ENCODE measurements around the gene CAMSAP3. TPM values are rescaled to one million over a fixed set of nuclear protein-coding genes. Genes with fewer than 3 reads are reported as not detected.
"Not testable (repeated sequence)": the region's sequence is repeated elsewhere in the genome, so short reads cannot be mapped to it uniquely, and the experiment has no call there.

Gene CAMSAP3
- total RNA-seq, 2 donors from 2014 or later, result 0.85 TPM; not detected in 1

- TF ChIP-seq CTCF (IDR thresholded peaks at IDR 0.05), result no peak
- Histone ChIP-seq H3K36me3 (peaks cover 14% of the 10 kb centered on the region), H3K4me1 (ENCODE audit: control insufficient read depth in 1 of 2, low read depth in 2 of 2) (no peaks in the 10 kb centered on the region), H3K27ac (no peak overlapping the region), H3K27me3 (replicated peaks; ENCODE audit: insufficient read depth) (no peaks in the 10 kb centered on the region), H3K9me3 (no peaks in the 10 kb centered on the region), H3K4me3 (no peak overlapping the region)
- ATAC-seq (ENCODE audit: insufficient number of reproducible peaks, low FRiP score, low read depth), result no peak
- DNase-seq (ENCODE audit: low spot score), result no peak
These were observed 30.8 kb upstream of the CAMSAP3 start for GRCh38 chr19:7564866-7565265.

- no peak overlapping the region for H3K4me3 ChIP-seq
- TF ChIP-seq CTCF (IDR thresholded peaks at IDR 0.05), result no peak
- H3K27ac ChIP-seq, result no peak overlapping the region
- H3K9me3 ChIP-seq, result no peaks in the 10 kb centered on the region
- no peaks in the 10 kb centered on the region for H3K4me1 ChIP-seq (ENCODE audit: control insufficient read depth in 1 of 2, low read depth in 2 of 2)
- no peaks in the 10 kb centered on the region for H3K27me3 ChIP-seq (replicated peaks; ENCODE audit: insufficient read depth)
- H3K36me3 ChIP-seq, result peaks cover 12% of the 10 kb centered on the region
- ATAC-seq (ENCODE audit: insufficient number of reproducible peaks, low FRiP score, low read depth), result no peak
- no peak for DNase-seq (ENCODE audit: low spot score)
These were observed 30.3 kb upstream of the CAMSAP3 start for GRCh38 chr19:7565332-7565731.

GRCh38 chr19:7570761-7571160 lies 24.9 kb upstream of the CAMSAP3 start:
- no peak for DNase-seq (ENCODE audit: low spot score)

GRCh38 chr19:7575434-7576040 lies 20.1 kb upstream of the CAMSAP3 start:
- Histone ChIP-seq H3K27ac (no peak overlapping the region), H3K4me1 (ENCODE audit: control insufficient read depth in 1 of 2, low read depth in 2 of 2) (no peaks in the 10 kb centered on the region), H3K4me3 (no peak overlapping the region), H3K9me3 (no peaks in the 10 kb centered on the region), H3K36me3 (no peaks in the 10 kb centered on the region), H3K27me3 (replicated peaks; ENCODE audit: insufficient read depth) (no peaks in the 10 kb centered on the region)
- no peak for DNase-seq (ENCODE audit: low spot score)
- no peak for TF ChIP-seq CTCF (IDR thresholded peaks at IDR 0.05)
- no peak for ATAC-seq (ENCODE audit: insufficient number of reproducible peaks, low FRiP score, low read depth)

More at GRCh38 chr19:7570761-7571160, 24.9 kb upstream of the CAMSAP3 start:
- H3K27ac ChIP-seq, result no peak overlapping the region
- H3K9me3 ChIP-seq, result no peaks in the 10 kb centered on the region
- no peak overlapping the region for H3K4me3 ChIP-seq
- no peaks in the 10 kb centered on the region for H3K4me1 ChIP-seq (ENCODE audit: control insufficient read depth in 1 of 2, low read depth in 2 of 2)
- no peaks in the 10 kb centered on the region for H3K27me3 ChIP-seq (replicated peaks; ENCODE audit: insufficient read depth)
- no peak for ATAC-seq (ENCODE audit: insufficient number of reproducible peaks, low FRiP score, low read depth)
- no peaks in the 10 kb centered on the region for H3K36me3 ChIP-seq
- no peak for TF ChIP-seq CTCF (IDR thresholded peaks at IDR 0.05)

GRCh38 chr19:7577422-7577821 lies 18.2 kb upstream of the CAMSAP3 start:
- not testable (repeated sequence) for DNase-seq (ENCODE audit: low spot score); H3K4me1 ChIP-seq (ENCODE audit: control insufficient read depth in 1 of 2, low read depth in 2 of 2); H3K27me3 ChIP-seq (replicated peaks; ENCODE audit: insufficient read depth); H3K27ac ChIP-seq; ATAC-seq (ENCODE audit: insufficient number of reproducible peaks, low FRiP score, low read depth); H3K36me3 ChIP-seq; H3K4me3 ChIP-seq; H3K9me3 ChIP-seq

- H3K27ac ChIP-seq, result no peak overlapping the region
- ATAC-seq (ENCODE audit: insufficient number of reproducible peaks, low FRiP score, low read depth) (no peak), DNase-seq (ENCODE audit: low spot score) (no peak)
- H3K27me3 ChIP-seq (replicated peaks; ENCODE audit: insufficient read depth), result no peaks in the 10 kb centered on the region
- H3K36me3 ChIP-seq, result no peaks in the 10 kb centered on the region
- no peak overlapping the region for H3K4me3 ChIP-seq
- H3K4me1 ChIP-seq (ENCODE audit: control insufficient read depth in 1 of 2, low read depth in 2 of 2), result no peaks in the 10 kb centered on the region
- TF ChIP-seq CTCF (IDR thresholded peaks at IDR 0.05), result no peak
- H3K9me3 ChIP-seq, result no peaks in the 10 kb centered on the region
These were observed 17.5 kb upstream of the CAMSAP3 start for GRCh38 chr19:7578127-7578526.

All from thoracic aorta (tissue), 2 donors.